Memory B cell (primary cell): ENCODE results near the gene CABS1.

ENCODE experiments used
- ATAC-seq: fragments of 150-1000 bp; cut with Tn5 transposase; 2 replicates; pipeline ENCODE4 v1.10.0; 2021; ENCODE audit warnings: low read depth, mild to moderate bottlenecking, moderate library complexity
- DNase-seq, 2 donors: peaks; one replicate each; pipeline ENCODE4 v3.0.0; 2022; ENCODE audit warnings: low spot score in 2 of 2
- H3K27ac Mint-ChIP-seq: one replicate; pipeline ENCODE4 v1.8.0; 2022; ENCODE audit warnings: mild to moderate bottlenecking, moderate library complexity, mixed read lengths
- H3K27me3 Mint-ChIP-seq: one replicate; pipeline ENCODE4 v1.8.0; 2022; ENCODE audit warnings: mixed read lengths
- H3K36me3 Mint-ChIP-seq: one replicate; pipeline ENCODE4 v1.8.0; 2022; ENCODE audit warnings: mild to moderate bottlenecking, mixed read lengths
- H3K4me1 Mint-ChIP-seq: one replicate; pipeline ENCODE4 v1.8.0; 2022; ENCODE audit warnings: mixed read lengths
- H3K4me3 Mint-ChIP-seq: one replicate; pipeline ENCODE4 v1.8.0; 2022; ENCODE audit warnings: mild to moderate bottlenecking, moderate library complexity, mixed read lengths
- H3K9me3 Mint-ChIP-seq: one replicate; pipeline ENCODE4 v1.8.0; 2022; ENCODE audit warnings: mixed read lengths

CABS1 gene

DNA sequence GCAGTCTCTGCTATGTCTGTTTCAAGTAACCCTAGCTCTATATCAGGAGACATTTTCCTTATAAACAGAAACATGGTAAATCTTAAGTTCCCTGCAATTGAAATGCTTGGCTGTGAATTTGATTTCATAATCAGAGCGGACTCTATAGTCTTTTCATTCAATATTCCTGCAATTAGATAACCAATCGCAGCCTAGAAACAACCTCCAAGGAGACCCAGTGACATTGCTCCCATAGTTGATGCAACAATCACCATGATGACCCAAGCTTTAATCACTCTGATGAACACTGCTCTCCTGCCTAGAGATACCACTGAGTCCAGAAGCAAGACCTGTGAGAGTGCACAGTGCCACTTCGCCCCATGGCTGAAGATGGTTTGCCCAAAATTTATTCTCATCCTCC is at the start of gene CABS1:
Gene CABS1 (plus strand): TSS at position 301 of the 400 bp plus-strand sequence. CDS start 59 bp downstream, at position 360.
- no peak for ATAC-seq
- no peak for DNase-seq
- peaks cover 1% of the 10 kb centered on the region for H3K9me3 Mint-ChIP-seq
- no peaks in the 10 kb centered on the region for H3K4me1 Mint-ChIP-seq
- H3K27me3 Mint-ChIP-seq, result no peaks in the 10 kb centered on the region
- H3K27ac Mint-ChIP-seq, result no peak within 1 kb of the TSS
- no peaks in the 10 kb centered on the region for H3K36me3 Mint-ChIP-seq
- no peak within 1 kb of the TSS for H3K4me3 Mint-ChIP-seq

DNA sequence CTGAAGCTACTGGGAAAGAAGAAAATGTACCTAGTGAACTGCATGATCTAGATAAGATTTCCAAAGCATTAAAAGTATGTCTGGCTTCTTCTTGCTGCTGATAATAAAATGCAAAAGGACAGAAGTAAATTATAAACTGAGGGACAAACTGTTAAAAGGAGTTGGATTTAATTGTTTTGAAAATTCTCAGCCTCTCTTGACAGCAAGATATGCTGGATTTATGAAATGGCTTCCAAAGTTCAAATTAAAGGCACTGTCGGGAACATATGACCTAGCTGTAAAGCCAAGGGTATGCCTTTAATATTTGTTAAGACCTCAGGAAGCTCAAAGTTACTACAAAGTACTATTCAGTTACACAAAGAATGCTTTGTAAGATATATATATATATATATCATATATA is 46.1 kb upstream of the CABS1 start:
- ATAC-seq (no peak), DNase-seq (no peak)
- no peak overlapping the region for H3K27ac Mint-ChIP-seq
- H3K27me3 Mint-ChIP-seq, result no peaks in the 10 kb centered on the region
- no peaks in the 10 kb centered on the region for H3K4me1 Mint-ChIP-seq
- no peaks in the 10 kb centered on the region for H3K36me3 Mint-ChIP-seq
- peaks cover 2% of the 10 kb centered on the region for H3K9me3 Mint-ChIP-seq
- no peak overlapping the region for H3K4me3 Mint-ChIP-seq

DNA sequence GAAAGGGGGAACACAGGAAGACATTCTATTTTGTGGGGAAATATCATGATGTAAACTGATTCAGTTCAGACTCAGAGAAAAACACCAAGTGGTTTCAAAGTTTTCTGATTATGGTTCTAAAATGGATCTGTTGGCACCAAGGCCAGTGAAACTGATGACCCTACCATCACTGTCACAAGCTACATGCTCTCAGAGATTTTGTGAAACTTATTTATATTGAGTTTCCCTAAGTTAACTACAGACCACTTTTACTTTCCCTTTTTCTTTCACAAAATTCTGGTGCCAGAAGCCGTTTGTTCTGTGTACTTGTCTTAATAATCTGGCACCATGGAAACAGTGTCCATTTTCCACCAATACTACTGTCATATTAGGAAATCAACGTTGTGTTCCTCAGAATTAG is 43.4 kb upstream of the CABS1 start:
- ATAC-seq, result no peak
- peaks cover 2% of the 10 kb centered on the region for H3K9me3 Mint-ChIP-seq
- H3K4me1 Mint-ChIP-seq, result no peaks in the 10 kb centered on the region

DNA sequence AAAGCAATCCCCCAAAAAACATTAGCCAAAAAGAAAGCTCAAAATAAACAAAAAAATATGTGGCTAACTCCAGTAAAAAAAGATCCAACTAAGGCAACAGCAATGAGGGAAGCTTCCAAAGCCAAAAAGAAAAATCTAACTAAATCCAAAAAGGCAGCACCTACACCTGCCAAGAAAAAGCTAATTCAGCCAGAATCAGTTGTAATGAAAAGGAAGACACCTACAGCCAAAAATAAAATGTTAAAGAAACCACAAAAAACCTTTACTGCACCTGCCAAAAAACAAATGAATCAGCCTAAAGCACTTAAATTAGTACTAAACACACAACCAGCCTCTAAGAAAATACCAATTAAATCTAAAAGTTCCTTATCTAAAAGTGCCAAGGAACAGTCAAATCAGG is 37.2 kb upstream of the CABS1 start:
- no peaks in the 10 kb centered on the region for H3K4me1 Mint-ChIP-seq
- no peaks in the 10 kb centered on the region for H3K9me3 Mint-ChIP-seq
- no peak overlapping the region for H3K4me3 Mint-ChIP-seq
- DNase-seq (no peak), ATAC-seq (no peak)
- H3K36me3 Mint-ChIP-seq, result no peaks in the 10 kb centered on the region
- H3K27ac Mint-ChIP-seq, result no peak overlapping the region
- H3K27me3 Mint-ChIP-seq, result no peaks in the 10 kb centered on the region

More for the DNA sequence above, 43.4 kb upstream of the CABS1 start:
- no peak overlapping the region for H3K27ac Mint-ChIP-seq
- no peaks in the 10 kb centered on the region for H3K27me3 Mint-ChIP-seq
- no peaks in the 10 kb centered on the region for H3K36me3 Mint-ChIP-seq
- DNase-seq, result no peak
- H3K4me3 Mint-ChIP-seq, result no peak overlapping the region

DNA sequence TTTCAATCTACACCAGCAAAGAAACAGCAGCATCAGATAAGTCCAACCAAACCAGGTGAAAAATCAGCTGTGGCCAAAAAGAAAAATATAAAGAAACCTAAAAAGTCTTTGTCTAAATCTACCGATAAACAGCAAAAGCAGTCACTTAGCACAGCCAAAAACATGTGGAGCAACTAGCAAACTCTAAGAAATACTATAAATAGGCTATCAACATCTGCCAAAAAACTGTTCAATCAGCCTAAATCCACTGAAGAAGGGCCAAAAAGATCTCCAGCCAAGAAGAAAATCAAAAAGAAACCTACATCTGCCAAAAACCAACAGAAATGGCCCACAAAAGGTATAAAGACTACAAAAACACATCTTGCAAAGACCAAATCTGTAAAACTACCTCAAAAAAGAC is 36.7 kb upstream of the CABS1 start:
- H3K27me3 Mint-ChIP-seq, result no peaks in the 10 kb centered on the region
- no peaks in the 10 kb centered on the region for H3K36me3 Mint-ChIP-seq
- H3K9me3 Mint-ChIP-seq, result no peaks in the 10 kb centered on the region
- H3K27ac Mint-ChIP-seq, result no peak overlapping the region
- no peak for ATAC-seq
- no peak overlapping the region for H3K4me3 Mint-ChIP-seq
- no peak for DNase-seq
- H3K4me1 Mint-ChIP-seq, result no peaks in the 10 kb centered on the region

DNA sequence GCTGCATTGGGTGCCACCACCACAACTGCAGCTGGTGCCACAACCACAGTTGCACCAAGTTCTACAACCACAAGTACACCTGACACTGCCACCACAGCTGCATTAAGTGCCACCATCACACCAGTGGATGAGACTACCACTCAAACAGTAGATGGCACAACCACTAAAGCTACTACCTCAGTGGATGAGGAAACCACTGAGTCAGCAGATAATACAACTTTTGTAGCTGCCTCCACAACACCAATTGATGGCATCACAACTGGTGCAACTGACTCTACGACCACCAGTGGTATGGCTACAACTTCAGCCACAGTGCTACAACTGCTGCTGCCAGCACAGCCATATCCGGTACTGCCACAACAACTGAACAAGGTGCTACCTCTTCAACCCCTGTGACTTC is 35.1 kb upstream of the CABS1 start:
- no peak overlapping the region for H3K27ac Mint-ChIP-seq
- no peaks in the 10 kb centered on the region for H3K9me3 Mint-ChIP-seq
- H3K4me1 Mint-ChIP-seq, result no peaks in the 10 kb centered on the region
- no peak for ATAC-seq
- H3K36me3 Mint-ChIP-seq, result no peaks in the 10 kb centered on the region
- H3K4me3 Mint-ChIP-seq, result no peak overlapping the region
- no peak for DNase-seq
- no peaks in the 10 kb centered on the region for H3K27me3 Mint-ChIP-seq

DNA sequence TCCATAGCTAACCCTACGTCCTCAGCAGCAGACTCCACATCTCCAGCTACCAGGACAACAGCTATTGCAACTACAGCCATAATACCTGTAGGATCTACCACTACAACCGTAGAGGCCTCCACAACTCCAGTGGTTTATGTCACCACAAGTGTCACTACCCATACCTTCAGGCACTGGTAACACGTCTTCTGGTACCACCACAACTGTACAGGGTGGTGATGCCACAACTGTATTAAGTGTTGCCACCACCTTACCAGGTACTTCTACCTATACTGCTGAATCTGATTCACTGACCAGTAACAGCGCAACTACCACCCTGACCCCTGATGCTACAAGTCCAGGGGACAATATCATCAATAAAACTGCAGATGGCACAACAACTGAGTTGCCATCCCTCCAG is 34.6 kb upstream of the CABS1 start:
- ATAC-seq (no peak), DNase-seq (no peak)
- Mint-ChIP-seq H3K36me3 (no peaks in the 10 kb centered on the region), H3K9me3 (no peaks in the 10 kb centered on the region), H3K4me3 (no peak overlapping the region), H3K4me1 (no peaks in the 10 kb centered on the region), H3K27me3 (no peaks in the 10 kb centered on the region), H3K27ac (no peak overlapping the region)

DNA sequence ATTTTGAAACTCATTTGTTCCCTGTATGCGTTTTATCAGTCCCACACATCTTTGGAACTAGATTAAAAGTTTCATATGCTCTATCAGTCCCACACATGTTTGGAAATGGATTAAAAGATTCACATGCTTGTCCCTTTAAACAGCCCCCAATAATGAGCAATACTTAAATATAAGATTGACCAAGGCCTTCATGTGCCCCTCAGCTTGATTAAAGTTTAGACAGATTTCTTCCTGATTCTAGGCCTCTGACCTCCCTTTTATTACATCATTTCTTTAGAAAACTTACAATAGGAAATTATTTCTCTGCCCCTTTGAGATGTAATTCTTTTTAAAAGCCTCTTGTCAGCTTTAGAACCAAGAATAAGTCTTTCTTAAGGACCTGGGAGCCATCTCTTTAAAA is 31.7 kb upstream of the CABS1 start:
- Mint-ChIP-seq H3K36me3 (no peaks in the 10 kb centered on the region), H3K9me3 (peaks cover 4% of the 10 kb centered on the region), H3K4me1 (no peaks in the 10 kb centered on the region), H3K27ac (no peak overlapping the region), H3K27me3 (no peaks in the 10 kb centered on the region), H3K4me3 (no peak overlapping the region)
- ATAC-seq, result no peak
- DNase-seq, result no peak

DNA sequence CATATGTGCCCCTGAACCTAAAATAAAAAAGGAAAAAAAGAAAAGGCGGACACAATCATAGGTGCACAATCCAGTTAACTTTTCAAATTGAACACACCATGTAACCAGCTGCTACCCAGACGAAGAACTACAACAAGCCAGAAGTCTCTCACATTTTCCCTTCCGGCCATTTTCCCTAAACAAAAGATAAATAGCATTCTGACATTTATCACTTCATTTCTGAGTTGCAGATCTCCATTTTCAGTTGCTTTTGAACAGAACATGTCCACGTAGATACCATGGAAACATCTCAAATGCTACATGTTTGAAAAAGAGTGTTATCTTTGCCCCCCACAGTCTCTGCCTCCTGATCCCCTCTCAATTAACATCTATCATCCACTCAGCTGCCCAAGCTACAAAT is 29.2 kb upstream of the CABS1 start:
- H3K36me3 Mint-ChIP-seq, result no peaks in the 10 kb centered on the region
- H3K4me1 Mint-ChIP-seq, result no peaks in the 10 kb centered on the region
- no peak overlapping the region for H3K4me3 Mint-ChIP-seq
- H3K27me3 Mint-ChIP-seq, result no peaks in the 10 kb centered on the region
- peaks cover 4% of the 10 kb centered on the region for H3K9me3 Mint-ChIP-seq
- H3K27ac Mint-ChIP-seq, result no peak overlapping the region
- DNase-seq (no peak), ATAC-seq (no peak)

DNA sequence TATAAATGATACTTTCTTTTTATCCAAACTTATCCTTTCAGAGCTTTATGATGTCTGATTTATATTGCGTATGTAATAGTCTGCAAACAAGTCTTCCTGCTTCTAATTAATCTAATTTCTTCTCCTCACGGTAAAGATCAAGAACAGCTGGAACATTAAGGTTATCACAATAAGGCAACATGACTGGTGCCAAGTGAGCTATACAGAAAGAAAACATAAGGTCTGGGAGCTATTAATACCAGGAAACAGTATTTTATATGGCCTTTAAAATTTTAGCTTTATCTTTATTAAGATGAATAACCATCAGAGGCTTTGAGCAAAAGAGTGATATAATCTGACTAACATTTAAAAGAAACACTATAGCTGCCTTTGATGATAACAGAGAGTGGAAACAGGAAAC is 28.7 kb upstream of the CABS1 start:
- Mint-ChIP-seq H3K36me3 (no peaks in the 10 kb centered on the region), H3K27me3 (no peaks in the 10 kb centered on the region), H3K4me1 (no peaks in the 10 kb centered on the region), H3K4me3 (no peak overlapping the region), H3K9me3 (peaks cover 4% of the 10 kb centered on the region), H3K27ac (no peak overlapping the region)
- ATAC-seq (no peak), DNase-seq (no peak)

DNA sequence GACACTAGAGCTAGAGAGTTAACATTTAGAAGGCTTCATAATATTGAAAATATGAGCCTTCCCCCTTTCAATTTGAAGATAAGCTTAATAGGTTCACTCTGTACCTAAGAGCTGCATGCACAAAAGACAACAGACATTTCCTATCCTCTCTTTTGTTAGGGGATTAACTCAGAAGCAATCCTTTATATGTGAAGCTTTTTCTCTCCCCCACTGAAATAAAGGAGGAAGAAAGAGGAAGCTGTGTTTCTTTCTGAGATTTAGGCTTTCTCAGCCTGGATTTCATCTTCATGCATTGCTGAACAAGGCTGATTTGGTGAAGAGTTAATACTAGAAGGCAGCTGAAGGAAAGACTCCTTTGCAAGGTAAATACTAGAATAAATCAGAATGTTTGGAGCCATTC is 21.0 kb upstream of the CABS1 start:
- no peak overlapping the region for H3K27ac Mint-ChIP-seq
- H3K36me3 Mint-ChIP-seq, result no peaks in the 10 kb centered on the region
- ATAC-seq, result no peak
- H3K4me3 Mint-ChIP-seq, result no peak overlapping the region
- H3K4me1 Mint-ChIP-seq, result no peaks in the 10 kb centered on the region
- no peaks in the 10 kb centered on the region for H3K9me3 Mint-ChIP-seq
- no peaks in the 10 kb centered on the region for H3K27me3 Mint-ChIP-seq
- DNase-seq, result no peak

DNA sequence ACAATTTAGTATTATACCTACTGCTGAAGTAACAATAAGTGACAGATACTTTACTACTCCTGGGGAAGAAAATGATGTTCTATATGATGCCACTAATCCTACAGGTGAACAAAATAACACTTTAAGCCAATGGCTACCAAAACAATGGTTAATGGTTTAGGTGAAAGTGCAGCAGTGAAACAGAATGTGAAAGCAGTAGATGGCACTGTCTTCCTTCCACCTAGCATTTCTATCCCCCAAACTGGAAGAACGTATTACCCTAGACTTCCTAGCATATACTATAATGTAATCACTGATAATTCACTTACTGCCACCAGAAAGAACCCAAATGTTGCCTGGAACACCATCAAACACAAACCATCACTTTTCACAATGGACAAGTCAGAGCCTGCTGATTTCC is 18.9 kb upstream of the CABS1 start:
- no peaks in the 10 kb centered on the region for H3K27me3 Mint-ChIP-seq
- ATAC-seq (no peak), DNase-seq (no peak)
- no peaks in the 10 kb centered on the region for H3K36me3 Mint-ChIP-seq
- H3K4me3 Mint-ChIP-seq, result no peak overlapping the region
- no peaks in the 10 kb centered on the region for H3K9me3 Mint-ChIP-seq
- no peak overlapping the region for H3K27ac Mint-ChIP-seq
- no peaks in the 10 kb centered on the region for H3K4me1 Mint-ChIP-seq

DNA sequence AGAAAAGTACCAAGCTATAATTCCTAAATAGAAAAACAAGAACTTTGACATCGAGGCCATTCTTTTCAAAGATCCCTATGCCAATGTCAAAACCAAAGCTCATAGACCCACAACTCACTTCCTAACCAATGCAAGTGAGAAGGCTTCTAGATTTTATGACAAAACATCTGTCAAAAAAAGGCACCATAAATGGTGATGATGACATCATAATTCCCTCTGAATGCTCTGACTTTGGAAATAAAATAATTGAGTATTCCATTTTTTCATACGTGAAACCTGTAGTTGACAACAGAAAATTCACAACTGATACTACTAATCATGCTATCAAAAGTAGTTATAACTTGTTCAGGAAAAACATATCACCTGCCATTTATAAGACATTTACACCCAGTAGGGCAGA is 8.7 kb upstream of the CABS1 start:
- H3K36me3 Mint-ChIP-seq, result no peaks in the 10 kb centered on the region
- no peak overlapping the region for H3K27ac Mint-ChIP-seq
- H3K27me3 Mint-ChIP-seq, result no peaks in the 10 kb centered on the region
- H3K4me1 Mint-ChIP-seq, result no peaks in the 10 kb centered on the region
- DNase-seq, result no peak
- no peak for ATAC-seq
- no peaks in the 10 kb centered on the region for H3K9me3 Mint-ChIP-seq
- H3K4me3 Mint-ChIP-seq, result no peak overlapping the region

DNA sequence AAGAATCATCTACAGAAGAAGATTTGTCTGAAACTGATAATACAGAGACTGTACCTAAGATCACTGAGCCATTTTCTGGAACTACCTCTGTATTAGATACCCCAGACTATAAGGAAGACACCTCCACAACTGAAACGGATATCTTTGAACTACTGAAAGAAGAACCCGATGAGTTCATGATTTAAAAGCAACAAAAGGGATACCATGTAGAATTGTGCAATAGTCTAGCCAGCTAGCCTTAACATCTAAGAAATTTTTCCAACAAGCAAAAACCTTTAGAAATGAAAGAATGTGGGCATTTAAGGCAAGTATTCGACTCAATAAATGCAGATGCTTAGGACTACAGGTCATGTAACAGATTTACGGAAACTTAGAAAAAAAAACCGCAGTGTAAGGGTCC is 1.3 kb downstream of the CABS1 start:
- Mint-ChIP-seq H3K4me1 (no peaks in the 10 kb centered on the region), H3K4me3 (no peak overlapping the region), H3K36me3 (no peaks in the 10 kb centered on the region), H3K9me3 (peaks cover 1% of the 10 kb centered on the region), H3K27ac (no peak overlapping the region), H3K27me3 (no peaks in the 10 kb centered on the region)
- ATAC-seq (no peak), DNase-seq (no peak)

DNA sequence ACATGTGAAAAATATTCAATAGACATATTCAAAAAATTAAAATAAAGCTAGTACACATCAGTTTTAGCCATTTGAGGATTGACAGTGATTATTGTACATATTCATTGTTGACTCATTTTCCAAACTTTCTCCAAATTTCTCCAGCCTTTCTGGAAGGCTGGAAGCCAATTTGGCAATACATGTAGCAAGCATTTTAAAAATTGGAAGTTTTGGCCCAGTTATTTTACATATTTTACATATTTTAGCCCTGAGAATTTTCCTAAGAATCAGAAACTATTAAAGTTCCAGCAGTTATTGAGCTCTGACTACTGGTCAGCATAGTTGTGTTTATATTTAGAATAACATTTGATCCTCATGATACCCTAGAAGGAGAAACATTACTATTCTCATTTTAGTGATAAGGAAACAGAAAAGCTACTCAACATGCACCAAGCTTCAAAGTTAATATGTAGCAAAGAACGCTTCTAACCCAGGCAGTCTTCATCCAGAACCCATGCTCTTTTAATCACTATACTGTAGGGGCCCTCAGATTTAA is 3.2 kb downstream of the CABS1 start:
- DNase-seq (no peak), ATAC-seq (no peak)
- Mint-ChIP-seq H3K9me3 (peaks cover 1% of the 10 kb centered on the region), H3K4me3 (no peak overlapping the region), H3K4me1 (no peaks in the 10 kb centered on the region), H3K36me3 (no peaks in the 10 kb centered on the region), H3K27me3 (no peaks in the 10 kb centered on the region), H3K27ac (no peak overlapping the region)

DNA sequence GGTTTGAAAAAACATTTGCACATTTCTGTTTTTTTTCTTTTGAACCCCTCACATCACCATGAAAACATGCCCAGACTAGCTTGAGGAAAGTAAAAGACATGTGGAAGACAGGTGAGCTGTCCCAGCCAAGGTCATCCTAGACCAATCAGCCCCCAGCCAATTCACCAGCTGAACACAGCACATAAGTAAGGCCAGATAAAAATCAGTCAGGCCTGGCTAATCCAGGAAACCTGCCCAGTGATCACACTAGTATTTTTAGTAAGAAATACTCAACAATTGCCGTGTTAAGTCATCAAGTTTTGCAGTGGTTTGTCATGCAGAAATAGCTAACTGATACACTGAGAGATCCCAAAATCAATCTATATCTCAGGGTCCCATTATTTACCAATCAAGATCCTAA is 21.4 kb downstream of the CABS1 start:
- no peaks in the 10 kb centered on the region for H3K4me1 Mint-ChIP-seq
- H3K4me3 Mint-ChIP-seq, result no peak overlapping the region
- H3K27me3 Mint-ChIP-seq, result no peaks in the 10 kb centered on the region
- H3K36me3 Mint-ChIP-seq, result no peaks in the 10 kb centered on the region
- ATAC-seq, result no peak
- no peaks in the 10 kb centered on the region for H3K9me3 Mint-ChIP-seq
- no peak overlapping the region for H3K27ac Mint-ChIP-seq
- no peak for DNase-seq
